Left lung (tissue), 10 donors: ENCODE data around the gene AMHR2. TPM values are rescaled to one million over a fixed set of nuclear protein-coding genes. Genes with fewer than 3 reads are reported as not detected.
"Not testable (repeated sequence)": the region's sequence is repeated elsewhere in the genome, so short reads cannot be mapped to it uniquely, and the experiment has no call there.

ENCODE experiments used
- ATAC-seq: fragments of 200-7000 bp; cut with Tn5 transposase; one replicate; pipeline ENCODE4 v1.9.1; 2020; ENCODE audit warnings: moderate library complexity
- DNase-seq, 4 donors: peaks; one replicate each; pipeline ENCODE4 v3.0.0-alpha.2; 2013 to 2020
- H3K27ac ChIP-seq, 2 donors: fragments of 200-600 bp; sonication (generic) in 1 of 2; one replicate each; pipeline versions ENCODE4 v1.5.0 to v1.8.0; 2020 to 2021
- H3K27me3 ChIP-seq, 2 donors: fragments of 200-600 bp; sonication (generic) in 1 of 2; one replicate each; pipeline versions ENCODE4 v1.5.0 to v1.8.0; 2020 to 2021
- H3K36me3 ChIP-seq, 2 donors: fragments of 200-600 bp; sonication (generic) in 1 of 2; one replicate each; pipeline versions ENCODE4 v1.5.0 to v1.8.0; 2020 to 2021
- H3K4me1 ChIP-seq, 2 donors: fragments of 200-600 bp; one replicate each; pipeline ENCODE4 v1.8.0; 2021
- H3K4me3 ChIP-seq, 2 donors: fragments of 200-600 bp; sonication (generic) in 1 of 2; one replicate each; pipeline versions ENCODE4 v1.5.0 to v1.8.0; 2020 to 2021; ENCODE audit warnings: mild to moderate bottlenecking in 1 of 2
- H3K9me3 ChIP-seq, 2 donors: fragments of 200-600 bp; sonication (generic) in 1 of 2; one replicate each; pipeline versions ENCODE4 v1.5.0 to v1.8.0; 2020 to 2021
- CTCF ChIP-seq, 2 donors: fragments of 200-600 bp; sonication (generic) in 1 of 2; IDR thresholded peaks; one replicate each; pipeline versions ENCODE4 v1.5.0 to v1.8.0; 2021; ENCODE audit warnings: antibody characterized with exemption in 2 of 2
- intact Hi-C, 2 donors: fragments of 100-400 bp; cut with DNase I; formaldehyde crosslinking; loops; one replicate each; pipeline versions ENCODE4 v1.11.2 to v1.14.2; 2022
- polyA plus RNA-seq, 6 donors: library from polyadenylated mRNA; unstranded; fragments of 120-200 nt; gene quantifications; one replicate each; pipeline ENCODE4 v1.2.1, GENCODE V29; 2013; ENCODE audit not compliant: insufficient read length in 6 of 6
- total RNA-seq, 2 donors: library from RNA; stranded (reverse); fragmentation: NEBNext Ultra II Directional; extraction: Animal tissue kit (Norgen Biotek cat#: 25700); gene quantifications; one replicate each; pipeline ENCODE4 v1.2.1, GENCODE V29; 2021
- donor health status: DM: no; HTN: yes; CAD: no.
- donor health status: DM: no; HTN: no; CAD: no.

Gene AMHR2
- total and polyA plus RNA-seq, 8 donors = 0.18 to 3.7 (median 3.3) TPM; not detected in 1

- TF ChIP-seq CTCF (IDR thresholded peaks at IDR 0.05) = no peak
- H3K4me1 ChIP-seq = peaks cover 58 to 83% of the 10 kb centered on the region in 2 donors
- H3K36me3 ChIP-seq = peaks cover 0 to 59% of the 10 kb centered on the region in 2 donors
- H3K9me3 ChIP-seq = no peaks in the 10 kb centered on the region
- intact Hi-C loops = no loop called here
- no peaks in the 10 kb centered on the region for H3K27me3 ChIP-seq
- H3K27ac ChIP-seq = no peak overlapping the region
- DNase-seq = peak in 1 of 4 donors; percentile 22
- no peak for ATAC-seq
- peak overlapping the region; percentile 1 to 59 for H3K4me3 ChIP-seq
Measured at GRCh38 chr12:53383258-53383657, 40.4 kb upstream of the AMHR2 start.

GRCh38 chr12:53386381-53386780 is 37.3 kb upstream of the AMHR2 start:
- H3K4me3 ChIP-seq = peak overlapping the region in 1 of 2 donors; percentile 59
- intact Hi-C loops = not testable (repeated sequence)

GRCh38 chr12:53388932-53389331 is 34.7 kb upstream of the AMHR2 start:
- Histone ChIP-seq H3K27ac (peak overlapping the region in 1 of 2 donors; percentile 53), H3K4me3 (no peak overlapping the region), H3K4me1 (peaks cover 37 to 82% of the 10 kb centered on the region in 2 donors), H3K9me3 (no peaks in the 10 kb centered on the region), H3K36me3 (peaks cover 0 to 70% of the 10 kb centered on the region in 2 donors), H3K27me3 (no peaks in the 10 kb centered on the region)
- DNase-seq (no peak), ATAC-seq (no peak)
- no peak for TF ChIP-seq CTCF (IDR thresholded peaks at IDR 0.05)
- intact Hi-C loops = no loop called here

More at GRCh38 chr12:53386381-53386780, 37.3 kb upstream of the AMHR2 start:
- Histone ChIP-seq H3K36me3 (peaks cover 0 to 77% of the 10 kb centered on the region in 2 donors), H3K4me1 (peaks cover 61 to 100% of the 10 kb centered on the region in 2 donors)
- DNase-seq = peak in 1 of 4 donors; percentile 6
- H3K27ac ChIP-seq, ATAC-seq, H3K9me3 ChIP-seq, H3K27me3 ChIP-seq: not testable (repeated sequence)

GRCh38 chr12:53389702-53390101 is 34.0 kb upstream of the AMHR2 start:
- H3K36me3 ChIP-seq = peaks cover 0 to 66% of the 10 kb centered on the region in 2 donors

GRCh38 chr12:53391724-53392123 is 31.9 kb upstream of the AMHR2 start:
- no peak for DNase-seq
- Histone ChIP-seq H3K27ac (peak overlapping the region in 1 of 2 donors; percentile 66), H3K9me3 (no peaks in the 10 kb centered on the region), H3K4me3 (no peak overlapping the region), H3K36me3 (peaks cover 0 to 64% of the 10 kb centered on the region in 2 donors), H3K4me1 (peaks cover 17 to 61% of the 10 kb centered on the region in 2 donors), H3K27me3 (no peaks in the 10 kb centered on the region)
- no peak for ATAC-seq
- TF ChIP-seq CTCF (IDR thresholded peaks at IDR 0.05) = no peak
- intact Hi-C loops = no loop called here

More at GRCh38 chr12:53389702-53390101, 34.0 kb upstream of the AMHR2 start:
- DNase-seq = no peak
- no peaks in the 10 kb centered on the region for H3K9me3 ChIP-seq
- TF ChIP-seq CTCF (IDR thresholded peaks at IDR 0.05) = no peak
- H3K27ac ChIP-seq = peak overlapping the region in 1 of 2 donors; percentile 66
- peaks cover 30 to 74% of the 10 kb centered on the region in 2 donors for H3K4me1 ChIP-seq
- ATAC-seq = no peak
- H3K4me3 ChIP-seq = no peak overlapping the region
- intact Hi-C loops = no loop called here
- no peaks in the 10 kb centered on the region for H3K27me3 ChIP-seq

GRCh38 chr12:53399896-53400295 is 23.8 kb upstream of the AMHR2 start:
- peaks cover 0 to 63% of the 10 kb centered on the region in 2 donors for H3K36me3 ChIP-seq
- TF ChIP-seq CTCF (IDR thresholded peaks at IDR 0.05) = no peak
- DNase-seq (no peak), ATAC-seq (no peak)
- intact Hi-C loops = no loop called here
- no peak overlapping the region for H3K27ac ChIP-seq
- H3K4me3 ChIP-seq = no peak overlapping the region
- no peaks in the 10 kb centered on the region for H3K27me3 ChIP-seq
- no peaks in the 10 kb centered on the region for H3K9me3 ChIP-seq
- H3K4me1 ChIP-seq = peaks cover 0 to 12% of the 10 kb centered on the region in 2 donors

- H3K4me1 ChIP-seq, DNase-seq, H3K27ac ChIP-seq, H3K9me3 ChIP-seq, intact Hi-C loops, H3K4me3 ChIP-seq, ATAC-seq, H3K27me3 ChIP-seq: not testable (repeated sequence)
- peaks cover 0 to 58% of the 10 kb centered on the region in 2 donors for H3K36me3 ChIP-seq
Measured at GRCh38 chr12:53402351-53402750, 21.3 kb upstream of the AMHR2 start.
